ENCODE results near the gene RNF32.
"Not testable (repeated sequence)": the region's sequence is repeated elsewhere in the genome, so short reads cannot be mapped to it uniquely, and the experiment has no call there.

Gene RNF32

DNA sequence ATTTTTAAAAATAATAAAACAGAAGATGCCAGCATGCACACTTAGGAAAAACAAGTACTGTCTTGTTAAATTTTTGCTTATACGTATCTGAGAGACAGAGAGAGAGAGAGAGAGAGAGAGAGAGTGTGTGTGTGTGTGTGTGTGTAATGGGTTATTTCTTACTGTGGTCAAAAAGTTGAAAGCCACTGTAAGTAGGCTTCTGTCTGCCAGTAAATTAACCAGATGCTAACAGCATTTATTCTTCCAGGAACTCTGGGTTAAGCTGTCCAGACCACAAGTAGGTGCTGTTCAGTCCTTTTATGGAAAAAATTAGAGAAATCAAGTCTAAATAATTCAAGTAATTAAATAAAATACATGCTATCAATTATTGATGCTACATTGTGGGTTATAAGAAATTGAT lies 39.7 kb downstream of the RNF32 start:
- H3K9ac ChIP-seq (ENCODE audit: low read depth, low read length): no peak overlapping the region
- H3K4me3 ChIP-seq (ENCODE audit: low read length): no peak overlapping the region
- H3K27ac ChIP-seq (ENCODE audit: low read depth, low read length): no peak overlapping the region
- no peaks in the 10 kb centered on the region for H3K9me3 ChIP-seq (ENCODE audit: insufficient read depth, low read depth, low read length)
- WGBS: 96% methylated on average over 1 of the region's 1 CpG
- no peaks in the 10 kb centered on the region; the same call in 1 of the 2 replicates for H3K4me1 ChIP-seq (ENCODE audit: insufficient read depth, low read length)
- H3K36me3 ChIP-seq (ENCODE audit: insufficient read depth, low read length): peaks cover 67% of the 10 kb centered on the region
- H3K27me3 ChIP-seq (ENCODE audit: insufficient read depth, low read length): no peaks in the 10 kb centered on the region

DNA sequence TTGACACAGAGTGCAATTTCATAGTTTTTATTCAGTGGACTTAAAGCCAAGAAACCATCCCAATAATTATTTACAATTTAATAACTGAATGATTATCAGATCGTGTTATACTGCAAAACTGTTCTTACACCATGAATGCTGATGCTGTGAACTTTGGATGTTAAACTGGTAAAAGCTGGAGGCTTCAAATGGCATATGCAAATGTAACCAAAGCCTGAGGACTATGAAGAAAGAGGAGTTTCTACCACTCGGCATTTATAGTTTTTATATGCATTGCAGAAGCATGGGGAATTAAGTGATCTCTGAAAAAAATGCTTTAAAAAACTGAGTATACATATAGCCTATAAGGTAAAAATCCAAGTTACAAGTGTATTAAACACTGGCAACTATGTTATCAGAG lies 42.4 kb downstream of the RNF32 start:
- 93% methylated on average over 2 of the region's 2 CpGs for WGBS
- H3K4me3 ChIP-seq (ENCODE audit: low read length): no peak overlapping the region
- peaks cover 49% of the 10 kb centered on the region for H3K36me3 ChIP-seq (ENCODE audit: insufficient read depth, low read length)
- H3K9me3 ChIP-seq (ENCODE audit: insufficient read depth, low read depth, low read length): no peaks in the 10 kb centered on the region
- H3K27me3 ChIP-seq (ENCODE audit: insufficient read depth, low read length): no peaks in the 10 kb centered on the region
- no peaks in the 10 kb centered on the region for H3K4me1 ChIP-seq (ENCODE audit: insufficient read depth, low read length)
- H3K27ac ChIP-seq (ENCODE audit: low read depth, low read length): no peak overlapping the region
- H3K9ac ChIP-seq (ENCODE audit: low read depth, low read length): no peak overlapping the region

DNA sequence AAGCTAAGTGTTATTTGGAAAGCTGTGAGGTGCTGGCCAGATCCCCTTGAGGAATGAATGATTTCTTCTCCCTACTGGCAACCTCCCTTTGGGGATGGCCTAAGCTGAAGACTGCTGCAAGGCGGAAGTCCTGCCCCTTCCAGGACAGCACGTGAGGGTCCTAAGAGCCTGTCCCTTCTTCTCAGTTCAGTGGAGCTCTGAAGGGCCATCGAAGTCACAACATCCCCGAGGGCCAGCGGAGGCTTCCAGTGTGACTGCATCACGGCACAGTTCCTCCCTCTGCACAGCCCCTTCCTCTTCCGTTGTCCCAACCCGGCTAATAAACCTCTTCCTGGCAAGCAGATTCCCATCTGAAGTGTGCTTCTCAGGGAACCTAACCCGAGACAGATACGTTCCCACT lies 43.7 kb downstream of the RNF32 start:
- Histone ChIP-seq H3K27me3 (ENCODE audit: insufficient read depth, low read length) (no peaks in the 10 kb centered on the region), H3K4me3 (ENCODE audit: low read length) (no peak overlapping the region), H3K4me1 (ENCODE audit: insufficient read depth, low read length) (no peaks in the 10 kb centered on the region), H3K36me3 (ENCODE audit: insufficient read depth, low read length) (peaks cover 37% of the 10 kb centered on the region), H3K27ac (ENCODE audit: low read depth, low read length) (no peak overlapping the region), H3K9ac (ENCODE audit: low read depth, low read length) (no peak overlapping the region), H3K9me3 (ENCODE audit: insufficient read depth, low read depth, low read length) (no peaks in the 10 kb centered on the region)
- WGBS: 94% methylated on average over 10 of the region's 10 CpGs

DNA sequence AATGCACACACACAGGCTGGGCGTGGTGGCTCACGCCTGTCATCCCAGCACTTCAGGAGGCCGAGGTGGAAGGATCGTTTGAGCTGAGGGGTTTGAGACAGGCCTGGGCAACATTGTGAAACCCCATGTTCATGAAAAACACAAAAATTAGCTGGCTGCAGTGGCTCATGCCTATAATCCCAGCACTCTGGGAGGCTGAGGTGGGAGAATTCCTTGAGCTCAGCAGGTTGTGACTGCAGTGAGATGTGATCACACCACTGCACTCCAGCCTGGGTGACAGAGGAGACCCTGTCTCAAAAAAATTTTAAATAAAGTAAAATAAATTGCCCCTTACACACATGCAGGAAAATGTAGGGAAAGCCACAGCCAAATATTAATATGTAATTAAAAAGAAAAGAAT lies 44.1 kb downstream of the RNF32 start:
- no peak overlapping the region for H3K9ac ChIP-seq (ENCODE audit: low read depth, low read length)
- H3K4me1 ChIP-seq (ENCODE audit: insufficient read depth, low read length): no peaks in the 10 kb centered on the region
- peaks cover 32% of the 10 kb centered on the region for H3K36me3 ChIP-seq (ENCODE audit: insufficient read depth, low read length)
- no peak overlapping the region for H3K4me3 ChIP-seq (ENCODE audit: low read length)
- H3K27me3 ChIP-seq (ENCODE audit: insufficient read depth, low read length): no peaks in the 10 kb centered on the region
- no peaks in the 10 kb centered on the region for H3K9me3 ChIP-seq (ENCODE audit: insufficient read depth, low read depth, low read length)
- no peak overlapping the region for H3K27ac ChIP-seq (ENCODE audit: low read depth, low read length)
- WGBS: 93% methylated on average over 4 of the region's 4 CpGs

DNA sequence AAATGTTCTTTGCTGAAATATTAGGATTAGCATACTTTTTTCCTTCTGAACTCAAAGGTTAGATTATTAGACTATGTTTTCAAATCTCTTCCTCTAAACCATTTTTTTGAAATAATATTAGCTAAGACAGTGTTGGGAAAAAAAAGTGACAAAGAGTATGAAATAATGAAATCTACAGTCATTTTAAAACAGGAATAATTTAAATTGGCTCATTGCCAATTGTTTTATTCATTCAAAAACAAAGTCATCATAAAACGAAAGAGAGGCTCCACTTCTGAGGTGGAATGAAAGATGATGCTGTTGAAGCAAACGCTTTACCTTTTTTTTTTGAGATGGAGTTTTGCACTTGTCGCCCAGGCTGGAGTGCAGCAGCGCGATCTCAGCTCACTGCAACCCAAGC lies 51.2 kb downstream of the RNF32 start:
- H3K9me3 ChIP-seq (ENCODE audit: insufficient read depth, low read depth, low read length): peaks cover 6% of the 10 kb centered on the region; the same call in 1 of the 2 replicates
- H3K9ac ChIP-seq (ENCODE audit: low read depth, low read length): no peak overlapping the region
- WGBS: 76% methylated on average over 5 of the region's 5 CpGs
- H3K27ac ChIP-seq (ENCODE audit: low read depth, low read length): no peak overlapping the region
- H3K4me1 ChIP-seq (ENCODE audit: insufficient read depth, low read length): no peaks in the 10 kb centered on the region
- no peaks in the 10 kb centered on the region for H3K36me3 ChIP-seq (ENCODE audit: insufficient read depth, low read length)
- no peak overlapping the region for H3K4me3 ChIP-seq (ENCODE audit: low read length)
- no peaks in the 10 kb centered on the region for H3K27me3 ChIP-seq (ENCODE audit: insufficient read depth, low read length)

DNA sequence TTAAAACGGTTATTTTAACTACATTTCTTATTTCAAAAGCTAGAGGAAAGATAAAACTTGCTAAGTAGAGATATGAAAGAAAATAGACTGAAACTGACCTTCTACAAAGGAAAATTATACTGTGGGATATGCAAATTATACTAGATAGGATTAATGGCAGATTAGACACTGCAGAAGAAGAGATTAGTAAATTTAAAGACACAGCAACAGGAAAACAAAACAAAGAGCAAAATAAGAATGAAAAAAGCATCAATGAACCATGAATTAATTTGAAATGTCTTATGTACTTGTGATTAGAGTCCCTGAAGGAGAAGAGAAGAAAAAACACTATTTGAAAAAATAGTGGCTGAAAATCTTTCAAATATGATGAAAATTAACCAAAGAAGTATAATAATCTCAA lies 52.3 kb downstream of the RNF32 start:
- H3K27ac ChIP-seq (ENCODE audit: low read depth, low read length): no peak overlapping the region

DNA sequence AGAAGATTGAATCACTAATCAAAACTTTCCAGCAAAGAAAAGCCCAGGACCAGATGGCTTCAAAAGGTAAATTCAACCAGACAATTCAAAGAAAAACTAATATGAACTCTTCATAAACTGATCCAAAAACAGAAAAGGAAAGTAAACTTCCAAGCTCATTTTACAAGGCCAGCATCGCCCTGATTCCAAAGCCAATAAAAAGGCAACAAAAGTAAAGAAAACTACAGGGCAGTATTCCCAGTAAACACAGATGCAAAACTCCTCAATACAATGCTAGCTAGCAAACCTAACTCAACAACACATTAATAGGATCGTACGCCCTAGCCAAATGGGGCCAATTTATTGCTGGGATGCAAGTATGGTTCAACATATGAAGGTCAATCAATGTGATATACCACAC lies 53.1 kb downstream of the RNF32 start:
- Histone ChIP-seq H3K9me3 (ENCODE audit: insufficient read depth, low read depth, low read length) (peaks cover 21% of the 10 kb centered on the region), H3K27me3 (ENCODE audit: insufficient read depth, low read length) (no peaks in the 10 kb centered on the region), H3K36me3 (ENCODE audit: insufficient read depth, low read length) (peaks cover 3% of the 10 kb centered on the region; the same call in 1 of the 2 replicates), H3K9ac (ENCODE audit: low read depth, low read length) (no peak overlapping the region), H3K4me3 (ENCODE audit: low read length) (no peak overlapping the region), H3K4me1 (ENCODE audit: insufficient read depth, low read length) (no peaks in the 10 kb centered on the region), H3K27ac (ENCODE audit: low read depth, low read length) (no peak overlapping the region)
- 91% methylated on average over 3 of the region's 3 CpGs for WGBS

More for the DNA sequence above, 52.3 kb downstream of the RNF32 start:
- no CpG with 5 or more reads among the region's 1 CpG for WGBS
- H3K4me3 ChIP-seq (ENCODE audit: low read length): no peak overlapping the region
- no peaks in the 10 kb centered on the region for H3K4me1 ChIP-seq (ENCODE audit: insufficient read depth, low read length)
- H3K9ac ChIP-seq (ENCODE audit: low read depth, low read length): no peak overlapping the region
- H3K27me3 ChIP-seq (ENCODE audit: insufficient read depth, low read length): no peaks in the 10 kb centered on the region
- H3K9me3 ChIP-seq (ENCODE audit: insufficient read depth, low read depth, low read length): peaks cover 15% of the 10 kb centered on the region; the same call in 1 of the 2 replicates
- H3K36me3 ChIP-seq (ENCODE audit: insufficient read depth, low read length): peaks cover 1% of the 10 kb centered on the region; the same call in 1 of the 2 replicates

DNA sequence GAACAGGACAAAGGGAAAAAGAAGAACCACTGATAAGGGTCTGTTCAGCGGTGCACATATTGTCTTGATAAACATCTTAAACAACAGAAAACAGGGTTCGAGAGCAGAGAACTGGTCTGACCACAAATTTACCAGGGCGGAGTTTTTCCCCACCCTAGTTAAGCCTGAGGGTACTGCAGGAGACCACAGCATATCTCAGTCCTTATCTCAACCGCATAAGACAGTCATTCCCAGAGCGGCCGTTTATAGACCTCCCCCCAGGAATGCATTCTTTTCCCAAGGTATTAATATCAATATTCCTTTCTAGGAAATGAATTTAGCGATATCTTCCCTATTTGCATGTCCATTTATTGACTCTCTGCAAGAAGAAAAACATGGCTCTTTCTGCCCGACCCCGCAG lies 56.7 kb downstream of the RNF32 start:
- not testable (repeated sequence) for H3K9ac ChIP-seq (ENCODE audit: low read depth, low read length); H3K4me1 ChIP-seq (ENCODE audit: insufficient read depth, low read length); H3K36me3 ChIP-seq (ENCODE audit: insufficient read depth, low read length); H3K4me3 ChIP-seq (ENCODE audit: low read length); H3K27ac ChIP-seq (ENCODE audit: low read depth, low read length); H3K27me3 ChIP-seq (ENCODE audit: insufficient read depth, low read length)
- WGBS: 93% methylated on average over 9 of the region's 9 CpGs
- H3K9me3 ChIP-seq (ENCODE audit: insufficient read depth, low read depth, low read length): peaks cover 31% of the 10 kb centered on the region

DNA sequence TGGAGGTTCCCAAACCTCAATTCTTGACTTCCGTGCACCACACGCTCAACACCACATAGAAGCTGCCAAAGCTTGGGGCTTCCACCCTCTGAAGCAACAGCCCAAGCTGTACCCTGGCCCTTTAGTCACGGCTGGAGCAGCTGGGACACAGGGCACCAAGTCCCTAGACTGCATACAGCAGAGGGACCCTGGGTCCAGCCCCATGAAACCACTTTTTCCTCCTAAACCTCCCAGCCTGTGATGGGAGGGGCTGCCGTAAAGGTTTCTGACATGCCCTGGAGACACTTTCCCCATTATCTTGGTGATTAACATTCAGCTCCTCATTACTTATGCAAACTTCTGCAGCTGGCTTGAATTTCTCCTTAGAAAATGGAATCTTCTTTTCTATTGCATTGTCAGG lies 57.9 kb downstream of the RNF32 start:
- not testable (repeated sequence) for H3K9ac ChIP-seq (ENCODE audit: low read depth, low read length); H3K4me3 ChIP-seq (ENCODE audit: low read length); H3K27me3 ChIP-seq (ENCODE audit: insufficient read depth, low read length); H3K27ac ChIP-seq (ENCODE audit: low read depth, low read length); H3K4me1 ChIP-seq (ENCODE audit: insufficient read depth, low read length); H3K36me3 ChIP-seq (ENCODE audit: insufficient read depth, low read length)
- peaks cover 31% of the 10 kb centered on the region for H3K9me3 ChIP-seq (ENCODE audit: insufficient read depth, low read depth, low read length)
- 94% methylated on average over 4 of the region's 4 CpGs for WGBS

DNA sequence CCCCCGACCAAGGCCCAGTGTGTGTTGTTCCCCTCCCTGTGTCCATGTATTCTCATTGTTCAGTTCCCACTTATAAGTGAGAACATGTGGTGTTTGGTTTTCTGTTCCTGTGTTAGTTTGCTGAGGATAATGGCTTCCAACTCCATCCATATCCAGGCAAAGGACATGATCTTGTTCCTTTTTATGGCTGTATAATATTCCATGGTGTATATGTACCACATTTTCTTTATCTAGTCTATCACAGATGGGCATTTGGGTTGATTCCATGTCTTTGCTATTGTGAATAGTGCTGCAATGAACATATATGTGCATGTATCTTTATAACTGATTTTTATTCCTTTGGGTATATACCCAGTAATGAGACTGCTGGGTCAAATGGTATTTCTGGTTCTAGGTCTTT lies 61.2 kb downstream of the RNF32 start:
- not testable (repeated sequence) for H3K9ac ChIP-seq (ENCODE audit: low read depth, low read length); H3K27ac ChIP-seq (ENCODE audit: low read depth, low read length); H3K4me1 ChIP-seq (ENCODE audit: insufficient read depth, low read length); H3K27me3 ChIP-seq (ENCODE audit: insufficient read depth, low read length); H3K36me3 ChIP-seq (ENCODE audit: insufficient read depth, low read length); H3K4me3 ChIP-seq (ENCODE audit: low read length)
- H3K9me3 ChIP-seq (ENCODE audit: insufficient read depth, low read depth, low read length): peaks cover 25% of the 10 kb centered on the region
- WGBS: 75% methylated on average over 1 of the region's 1 CpG

DNA sequence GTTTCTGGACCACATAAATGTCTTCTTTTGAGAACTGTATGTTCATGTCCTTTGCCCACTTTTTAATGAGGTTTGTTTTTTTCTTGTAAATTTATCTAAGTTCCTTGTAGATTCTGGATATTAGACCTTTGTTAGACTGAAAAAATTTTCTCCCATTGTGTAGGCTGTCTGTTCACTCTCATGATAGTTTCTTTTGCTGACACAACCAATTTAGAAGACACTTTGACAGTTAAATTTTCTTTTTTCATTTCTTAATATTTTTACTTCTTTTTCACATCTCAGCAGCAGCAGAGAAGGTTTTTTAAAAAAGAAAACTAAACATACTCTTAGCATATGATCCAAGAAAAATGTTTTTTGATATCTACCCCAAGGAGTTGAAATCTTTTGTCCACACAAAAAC lies 61.8 kb downstream of the RNF32 start:
- H3K27me3 ChIP-seq (ENCODE audit: insufficient read depth, low read length): no peaks in the 10 kb centered on the region
- no peak overlapping the region for H3K27ac ChIP-seq (ENCODE audit: low read depth, low read length)
- H3K9me3 ChIP-seq (ENCODE audit: insufficient read depth, low read depth, low read length): peaks cover 19% of the 10 kb centered on the region
- H3K36me3 ChIP-seq (ENCODE audit: insufficient read depth, low read length): peaks cover 5% of the 10 kb centered on the region; the same call in 1 of the 2 replicates
- no peaks in the 10 kb centered on the region for H3K4me1 ChIP-seq (ENCODE audit: insufficient read depth, low read length)
- H3K4me3 ChIP-seq (ENCODE audit: low read length): no peak overlapping the region
- H3K9ac ChIP-seq (ENCODE audit: low read depth, low read length): no peak overlapping the region

DNA sequence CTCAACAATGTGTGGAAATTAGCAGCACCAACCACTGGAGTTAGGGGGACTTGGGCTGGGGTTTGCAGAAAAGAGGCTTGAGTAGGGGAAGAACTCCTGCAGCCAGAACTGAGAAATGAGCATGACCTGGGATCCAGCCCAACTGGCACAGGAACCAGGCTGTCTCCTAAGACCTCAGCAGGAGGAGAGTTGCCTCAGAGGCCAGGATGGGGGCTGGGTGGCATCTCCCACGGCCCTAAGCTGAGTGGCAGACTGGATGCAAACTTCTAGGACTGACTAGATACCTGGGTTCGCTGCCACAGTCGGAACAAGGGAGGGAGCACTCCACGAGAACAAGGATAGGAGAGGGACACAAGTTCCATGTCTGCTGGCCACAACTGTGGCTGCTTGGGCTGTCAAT lies 62.6 kb downstream of the RNF32 start:
- 92% methylated on average over 4 of the region's 4 CpGs for WGBS
- peaks cover 14% of the 10 kb centered on the region for H3K9me3 ChIP-seq (ENCODE audit: insufficient read depth, low read depth, low read length)

More for the DNA sequence above, 62.6 kb downstream of the RNF32 start:
- Histone ChIP-seq H3K27ac (ENCODE audit: low read depth, low read length) (no peak overlapping the region), H3K4me1 (ENCODE audit: insufficient read depth, low read length) (no peaks in the 10 kb centered on the region), H3K4me3 (ENCODE audit: low read length) (no peak overlapping the region), H3K27me3 (ENCODE audit: insufficient read depth, low read length) (no peaks in the 10 kb centered on the region), H3K9ac (ENCODE audit: low read depth, low read length) (no peak overlapping the region), H3K36me3 (ENCODE audit: insufficient read depth, low read length) (peaks cover 3% of the 10 kb centered on the region; the same call in 1 of the 2 replicates)
